Suprapubic skin (tissue), 4 donors: ENCODE results near the gene MRPL53. TPM values are rescaled to one million over a fixed set of nuclear protein-coding genes. Genes with fewer than 3 reads are reported as not detected.
A peak's percentile ranks its signal among the peaks of the same experiment; 100 is the strongest.

Experiments used
- DNase-seq, 2 donors: peaks; one replicate each; pipeline ENCODE4 v3.0.0-alpha.2; 2019; ENCODE audit warnings: low spot score in 2 of 2
- H3K27ac ChIP-seq: fragments of 200-600 bp; sonication (generic); one replicate; pipeline ENCODE4 v1.5.1; 2019
- H3K27me3 ChIP-seq: fragments of 200-600 bp; sonication (generic); one replicate; pipeline ENCODE4 v1.5.1; 2019
- H3K36me3 ChIP-seq: fragments of 200-600 bp; sonication (generic); one replicate; pipeline ENCODE4 v1.5.1; 2019
- H3K4me1 ChIP-seq: fragments of 200-600 bp; sonication (generic); one replicate; pipeline ENCODE4 v1.5.1; 2019
- H3K4me3 ChIP-seq: fragments of 200-600 bp; sonication (generic); one replicate; pipeline ENCODE4 v1.5.1; 2019; ENCODE audit warnings: mild to moderate bottlenecking
- H3K9me3 ChIP-seq: fragments of 200-600 bp; sonication (generic); one replicate; pipeline ENCODE4 v1.5.1; 2019
- CTCF ChIP-seq, 2 donors: fragments of 200-600 bp in 1 of 2; fragments of 450-650 bp in 1 of 2; sonication (generic) in 1 of 2; IDR thresholded peaks; one replicate each; pipeline ENCODE4 v1.5.1; 2016 to 2019; ENCODE audit warnings: antibody characterized with exemption in 2 of 2, mild to moderate bottlenecking in 1 of 2, moderate library complexity in 1 of 2
- EP300 ChIP-seq: sonication (generic); formaldehyde crosslinking; IDR thresholded peaks from one replicate; pipeline ENCODE4 v1.6.1; 2017; ENCODE audit warnings: antibody characterized with exemption
- POLR2A ChIP-seq, 2 donors: fragments of 450-650 bp; IDR thresholded peaks; one replicate each; pipeline ENCODE4 v1.6.1; 2017; ENCODE audit warnings: antibody characterized with exemption in 2 of 2, mild to moderate bottlenecking in 2 of 2, moderate library complexity in 2 of 2
- POLR2AphosphoS5 ChIP-seq, 3 donors: sonication (generic); formaldehyde crosslinking; IDR thresholded peaks; one replicate each; pipeline ENCODE4 v1.6.1; 2017; ENCODE audit warnings: antibody characterized with exemption in 3 of 3
- WGBS: methylation state at CpG from one replicate; pipeline ENCODE4 v1.1.5; 2018; 5-methylcytosine and 5-hydroxymethylcytosine counted together
- total RNA-seq, 4 donors: library from RNA; depleted of rRNA; stranded (reverse); fragments of >200 nt; gene quantifications; one replicate each; pipeline ENCODE4 v1.1.0, GENCODE V29; 2016

MRPL53 gene
- total RNA-seq, 4 donors from 2014 or later, result 13.1 to 36.0 (median 26.7) TPM

GRCh38 chr2:74438248-74438647 is 34.2 kb downstream of the MRPL53 start:
- H3K36me3 ChIP-seq, result no peaks in the 10 kb centered on the region
- 97% methylated on average over 1 of the region's 1 CpG for WGBS
- H3K27me3 ChIP-seq, result no peaks in the 10 kb centered on the region
- H3K4me1 ChIP-seq, result peaks cover 32% of the 10 kb centered on the region
- no peak for TF ChIP-seq CTCF (IDR thresholded peaks at IDR 0.05)
- no peak for TF ChIP-seq POLR2AphosphoS5 (IDR thresholded peaks at IDR 0.05)
- no peak for TF ChIP-seq EP300
- no peak for TF ChIP-seq POLR2A (IDR thresholded peaks at IDR 0.05)
- peak in 1 of 2 donors; percentile 6 for DNase-seq
- H3K4me3 ChIP-seq, result no peak overlapping the region
- H3K9me3 ChIP-seq, result no peaks in the 10 kb centered on the region
- H3K27ac ChIP-seq, result no peak overlapping the region

GRCh38 chr2:74436848-74437695 is 35.4 kb downstream of the MRPL53 start:
- Histone ChIP-seq H3K27ac (no peak overlapping the region), H3K4me1 (peaks cover 31% of the 10 kb centered on the region), H3K36me3 (peaks cover 8% of the 10 kb centered on the region), H3K9me3 (no peaks in the 10 kb centered on the region), H3K4me3 (no peak overlapping the region), H3K27me3 (no peaks in the 10 kb centered on the region)
- TF ChIP-seq CTCF (IDR thresholded peaks at IDR 0.05) (no peak), POLR2AphosphoS5 (IDR thresholded peaks at IDR 0.05) (no peak), POLR2A (IDR thresholded peaks at IDR 0.05) (no peak), EP300 (no peak)
- DNase-seq, result no peak
- WGBS, result 63% methylated on average over 6 of the region's 6 CpGs

GRCh38 chr2:74436111-74436805 is 36.2 kb downstream of the MRPL53 start:
- Histone ChIP-seq H3K27ac (no peak overlapping the region), H3K9me3 (no peaks in the 10 kb centered on the region), H3K4me3 (no peak overlapping the region), H3K27me3 (no peaks in the 10 kb centered on the region), H3K36me3 (peaks cover 16% of the 10 kb centered on the region), H3K4me1 (peaks cover 24% of the 10 kb centered on the region)
- TF ChIP-seq CTCF (IDR thresholded peaks at IDR 0.05) (no peak), POLR2A (IDR thresholded peaks at IDR 0.05) (no peak), EP300 (no peak), POLR2AphosphoS5 (IDR thresholded peaks at IDR 0.05) (no peak)
- DNase-seq, result peak in 1 of 2 donors; percentile 59
- 78% methylated on average over 18 of the region's 43 CpGs for WGBS

GRCh38 chr2:74430502-74430901 is 42.0 kb downstream of the MRPL53 start:
- H3K36me3 ChIP-seq, result peaks cover 68% of the 10 kb centered on the region

More at GRCh38 chr2:74430502-74430901, 42.0 kb downstream of the MRPL53 start:
- H3K27ac ChIP-seq, result no peak overlapping the region
- WGBS, result 87% methylated on average over 7 of the region's 11 CpGs
- no peaks in the 10 kb centered on the region for H3K27me3 ChIP-seq
- H3K4me3 ChIP-seq, result no peak overlapping the region
- TF ChIP-seq EP300, result no peak
- no peak for TF ChIP-seq CTCF (IDR thresholded peaks at IDR 0.05)
- no peak for TF ChIP-seq POLR2A (IDR thresholded peaks at IDR 0.05)
- no peak for TF ChIP-seq POLR2AphosphoS5 (IDR thresholded peaks at IDR 0.05)
- H3K4me1 ChIP-seq, result peaks cover 3% of the 10 kb centered on the region
- no peak for DNase-seq
- H3K9me3 ChIP-seq, result no peaks in the 10 kb centered on the region
